ENCODE results near the gene MATR3.
"Not testable (repeated sequence)": the region's sequence is repeated elsewhere in the genome, so short reads cannot be mapped to it uniquely, and the experiment has no call there.

MATR3 gene

GRCh38 chr5:139293507-139294373 lies at the start of gene MATR3:
TSS of gene MATR3 (plus strand) at chr5:139293740. CDS start at chr5:139307416, 13,676 bp downstream.
- DNase-seq: peak; percentile 82

- DNase-seq: no peak
Observed at GRCh38 chr5:139245637-139246339, 47.8 kb upstream of the MATR3 start.

- no peak for DNase-seq
Observed at GRCh38 chr5:139246394-139246793, 47.1 kb upstream of the MATR3 start.

GRCh38 chr5:139248826-139249453 lies 44.6 kb upstream of the MATR3 start:
- no peak for DNase-seq

- no peak for DNase-seq
Observed at GRCh38 chr5:139251281-139251687, 42.3 kb upstream of the MATR3 start.

GRCh38 chr5:139251695-139252288 lies 41.7 kb upstream of the MATR3 start:
- DNase-seq: no peak

- DNase-seq: no peak
Observed at GRCh38 chr5:139253115-139253514, 40.4 kb upstream of the MATR3 start.

GRCh38 chr5:139256820-139257219 lies 36.7 kb upstream of the MATR3 start:
- DNase-seq: no peak

- DNase-seq: no peak
Observed at GRCh38 chr5:139262059-139262741, 31.3 kb upstream of the MATR3 start.

GRCh38 chr5:139262742-139263445 lies 30.6 kb upstream of the MATR3 start:
- DNase-seq: peak; percentile 63

- no peak for DNase-seq
Observed at GRCh38 chr5:139263536-139263935, 30.0 kb upstream of the MATR3 start.

- no peak for DNase-seq
Observed at GRCh38 chr5:139263946-139264345, 29.6 kb upstream of the MATR3 start.

GRCh38 chr5:139265001-139265400 lies 28.5 kb upstream of the MATR3 start:
- no peak for DNase-seq

- no peak for DNase-seq
Observed at GRCh38 chr5:139266236-139266635, 27.3 kb upstream of the MATR3 start.

- no peak for DNase-seq
Observed at GRCh38 chr5:139267481-139267880, 26.1 kb upstream of the MATR3 start.

GRCh38 chr5:139268364-139269202 lies 25.0 kb upstream of the MATR3 start:
- no peak for DNase-seq

GRCh38 chr5:139270718-139271117 lies 22.8 kb upstream of the MATR3 start:
- DNase-seq: not testable (repeated sequence)

GRCh38 chr5:139271201-139272027 lies 22.1 kb upstream of the MATR3 start:
- DNase-seq: no peak

- peak; percentile 21 for DNase-seq
Observed at GRCh38 chr5:139272471-139273321, 20.8 kb upstream of the MATR3 start.

Data from NCI-H1105 treated with DMSO at 0.1 percent for 48 hours (cell line).